HS-27A (cell line): Measurements from ENCODE around the gene TMEM129.

Source experiments
- DNase-seq: peaks from one replicate; pipeline ENCODE4 v3.0.0-alpha.2; 2012; ENCODE audit warnings: low read depth, missing footprints

The TMEM129 gene

DNA sequence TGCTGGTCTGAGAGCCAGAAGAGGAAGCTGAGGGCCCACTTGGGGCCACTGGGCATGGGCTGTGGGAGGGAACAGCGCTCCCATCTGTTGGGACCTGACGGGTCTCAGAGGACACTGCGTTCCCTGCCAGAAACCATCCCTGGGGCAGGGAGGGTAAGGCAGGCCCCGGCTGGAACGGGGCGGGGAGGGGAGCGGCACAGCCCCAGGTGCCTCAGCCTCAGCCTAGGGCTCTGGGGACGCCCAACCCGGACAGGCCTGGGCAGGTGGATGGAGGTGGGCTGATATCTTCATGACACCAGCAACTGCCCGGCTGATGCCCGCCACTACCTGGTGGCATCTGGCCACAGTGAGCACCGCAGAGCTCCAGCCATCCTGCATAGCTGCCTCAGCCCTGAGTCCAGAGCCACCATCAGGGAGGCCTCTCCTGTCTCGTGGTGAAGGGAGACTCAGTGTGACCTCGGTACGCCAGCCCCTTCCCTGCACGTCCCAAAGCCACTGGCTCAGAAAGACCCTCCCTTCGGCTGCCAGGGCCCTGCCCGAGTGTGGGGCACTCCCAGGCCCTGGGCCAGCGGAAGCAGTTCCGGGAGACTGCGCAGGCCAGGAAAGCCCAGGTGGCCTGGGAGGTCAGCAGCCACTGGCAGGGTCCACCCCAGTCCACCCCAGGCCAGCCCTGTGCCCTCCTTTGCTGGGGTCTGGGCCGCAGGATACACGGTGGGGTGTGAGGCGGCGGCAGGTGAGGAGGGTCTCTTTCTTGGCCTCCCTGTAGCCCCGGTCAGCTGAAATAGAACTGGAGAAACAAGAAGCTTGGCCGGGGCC, 37.4 kb upstream of the TMEM129 start:
- DNase-seq: no peak

- DNase-seq: no peak
Observed at GRCh38 chr4:1757836-1758235, 36.7 kb upstream of the TMEM129 start.

- DNase-seq: no peak
Observed at GRCh38 chr4:1756893-1757779, 36.0 kb upstream of the TMEM129 start.

GRCh38 chr4:1756079-1756478, 35.0 kb upstream of the TMEM129 start:
- DNase-seq: no peak

GRCh38 chr4:1755297-1755696, 34.2 kb upstream of the TMEM129 start:
- DNase-seq: no peak

GRCh38 chr4:1754336-1754735, 33.2 kb upstream of the TMEM129 start:
- no peak for DNase-seq

DNA sequence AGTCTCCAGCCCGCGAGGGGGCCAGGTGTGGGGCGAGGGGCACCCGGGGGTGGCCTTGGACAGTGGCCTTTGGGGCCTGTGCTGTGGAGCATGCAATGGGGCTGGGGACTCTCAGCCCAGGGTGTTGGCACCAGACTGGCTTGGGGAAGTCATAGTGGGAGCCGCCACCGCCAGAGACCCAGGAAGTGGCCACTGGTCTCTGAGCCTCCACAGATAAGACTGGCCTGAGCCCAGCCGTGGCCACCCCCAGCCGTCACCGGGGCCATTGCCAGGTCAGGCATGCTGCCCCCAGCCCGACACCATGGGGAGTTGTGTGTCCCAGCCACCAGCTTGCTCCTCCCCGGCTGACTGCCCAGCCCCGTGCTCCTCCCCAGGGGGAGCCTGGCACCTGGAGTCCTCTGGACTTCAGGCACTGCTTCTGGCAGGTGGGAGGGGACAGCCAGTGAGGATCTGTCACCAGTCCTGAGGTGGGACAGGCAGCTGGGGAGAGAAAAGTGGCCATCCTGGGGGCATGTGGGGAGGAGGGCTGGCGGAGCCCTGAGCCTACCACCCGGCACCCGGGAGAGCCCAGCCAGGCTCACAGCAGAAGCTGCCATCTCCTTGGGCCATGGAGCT, 32.7 kb upstream of the TMEM129 start:
- DNase-seq: no peak

GRCh38 chr4:1753294-1753696, 32.2 kb upstream of the TMEM129 start:
- DNase-seq: no peak

DNA sequence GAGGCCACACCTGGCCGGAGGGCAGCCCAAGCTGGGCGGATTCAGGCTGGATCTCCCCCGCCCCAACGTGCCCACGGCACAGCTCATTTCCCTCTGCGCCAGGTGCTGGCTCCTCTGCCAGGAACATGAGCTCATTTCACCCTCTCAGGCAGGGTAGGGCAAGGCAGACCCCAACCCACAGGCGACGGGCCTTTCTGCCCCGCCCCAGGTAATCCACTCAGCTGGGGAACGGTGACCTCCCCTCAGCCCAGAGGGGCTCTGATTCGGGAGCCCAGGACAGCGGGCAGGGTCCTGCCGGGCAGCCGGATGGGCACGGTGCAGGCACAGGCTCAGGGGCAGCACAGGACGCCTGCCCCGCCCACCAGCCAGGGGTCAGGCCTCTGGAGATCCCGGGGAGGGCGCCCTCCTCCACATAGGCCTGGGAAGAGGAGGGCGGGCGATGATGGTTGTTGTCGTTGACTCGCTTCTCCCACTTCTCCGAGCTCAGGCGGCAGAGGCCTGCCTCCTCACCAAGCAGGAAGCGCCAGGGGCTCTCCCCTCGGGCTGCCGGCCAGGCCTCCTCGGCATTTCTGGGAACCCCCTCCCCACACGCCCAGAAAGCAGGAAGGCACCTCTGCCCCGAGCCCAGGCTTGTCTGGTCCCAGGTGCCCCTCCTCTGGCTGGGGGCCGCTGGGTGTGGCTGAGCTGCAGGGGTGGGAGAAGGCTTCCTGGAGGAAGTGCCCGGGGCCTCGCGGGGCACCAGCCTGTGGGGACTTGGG, 31.3 kb upstream of the TMEM129 start:
- no peak for DNase-seq

DNA sequence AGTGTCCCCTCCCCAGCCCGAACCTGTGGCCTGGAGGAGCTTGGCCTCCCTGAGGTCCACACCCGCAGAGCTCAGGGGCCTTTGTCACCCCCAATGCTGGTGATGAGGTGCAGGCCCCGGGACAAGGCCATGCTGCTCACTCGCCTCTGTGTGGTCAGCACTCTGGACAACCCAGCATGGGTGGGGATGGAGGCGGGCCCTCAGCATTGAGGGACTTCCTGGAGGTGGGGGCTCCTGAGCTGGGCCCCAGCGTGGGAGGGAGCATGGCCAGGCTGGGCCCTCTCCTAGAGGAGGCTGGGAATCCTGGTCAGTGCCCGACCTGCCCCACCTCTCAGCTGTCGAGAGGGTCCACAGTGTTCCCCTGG, 30.8 kb upstream of the TMEM129 start:
- DNase-seq: no peak

- DNase-seq: no peak
Observed at GRCh38 chr4:1751155-1751918, 30.2 kb upstream of the TMEM129 start.

GRCh38 chr4:1750381-1751154, 29.4 kb upstream of the TMEM129 start:
- no peak for DNase-seq

DNA sequence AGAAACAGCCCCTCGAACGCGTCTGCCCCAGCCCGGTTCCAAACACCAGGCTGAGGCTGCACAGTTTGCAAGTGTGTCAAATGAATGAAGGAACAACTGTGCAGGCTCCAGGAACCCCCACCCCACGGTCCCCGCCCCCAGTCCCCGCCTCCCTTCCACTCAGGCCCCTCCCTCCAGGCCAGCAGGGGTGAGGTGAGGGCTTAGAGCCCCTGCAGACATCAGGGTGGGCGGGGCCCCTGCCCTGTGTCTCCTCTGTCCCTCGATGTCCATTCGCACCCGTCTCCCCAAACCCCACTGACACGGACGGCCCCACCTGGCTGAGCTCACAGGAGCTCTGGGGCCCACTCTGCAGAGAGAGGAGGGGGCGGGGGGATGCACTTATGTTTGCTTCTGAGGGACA, 28.7 kb upstream of the TMEM129 start:
- no peak for DNase-seq

DNA sequence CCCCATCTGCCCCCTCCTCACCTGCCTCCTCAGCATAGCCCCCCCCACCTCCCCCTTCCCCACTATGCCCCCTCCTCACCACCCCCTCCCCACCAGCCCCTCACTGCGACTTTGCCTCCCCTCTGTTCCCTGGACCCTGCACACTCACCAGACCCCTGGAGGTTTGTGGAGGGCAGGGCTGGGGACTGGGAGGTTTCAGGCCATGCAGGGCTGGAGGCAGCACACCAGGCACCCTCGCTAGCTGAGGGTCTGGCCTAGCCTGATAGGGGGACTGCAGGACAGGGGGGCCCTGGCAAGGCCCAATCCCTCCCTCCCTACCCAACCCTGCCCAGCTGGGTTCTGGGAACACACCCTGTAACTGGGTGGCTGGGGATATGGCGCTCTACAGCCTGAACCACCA, 28.2 kb upstream of the TMEM129 start:
- no peak for DNase-seq

DNA sequence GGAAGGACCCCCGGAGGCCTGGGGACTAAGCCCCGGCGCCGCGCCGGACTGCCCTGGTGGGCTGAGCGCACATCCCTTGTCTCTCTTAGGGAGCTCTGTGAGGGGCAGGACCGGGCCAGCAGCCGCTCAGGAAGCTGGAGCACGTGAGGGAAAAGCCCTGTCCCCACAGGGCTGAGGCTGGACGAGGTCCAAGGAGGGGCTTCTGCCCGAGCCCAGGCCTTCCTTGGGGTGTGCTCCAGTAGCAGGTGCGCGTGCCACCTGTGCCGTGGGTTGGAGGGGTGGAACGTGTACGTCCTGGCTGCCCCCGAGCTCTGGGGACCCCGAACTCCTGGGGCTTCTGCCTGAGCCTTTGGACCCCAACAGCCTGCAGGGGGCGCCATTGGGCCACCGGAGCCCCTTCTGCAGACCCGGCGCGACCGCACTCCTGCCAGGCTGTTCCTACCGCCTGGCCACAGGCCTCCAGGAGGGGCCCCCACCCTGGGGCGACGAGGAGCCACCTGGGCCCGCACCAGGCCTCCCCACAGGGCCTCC, 27.4 kb upstream of the TMEM129 start:
- no peak for DNase-seq

GRCh38 chr4:1747603-1747967, 26.5 kb upstream of the TMEM129 start:
- DNase-seq: no peak

DNA sequence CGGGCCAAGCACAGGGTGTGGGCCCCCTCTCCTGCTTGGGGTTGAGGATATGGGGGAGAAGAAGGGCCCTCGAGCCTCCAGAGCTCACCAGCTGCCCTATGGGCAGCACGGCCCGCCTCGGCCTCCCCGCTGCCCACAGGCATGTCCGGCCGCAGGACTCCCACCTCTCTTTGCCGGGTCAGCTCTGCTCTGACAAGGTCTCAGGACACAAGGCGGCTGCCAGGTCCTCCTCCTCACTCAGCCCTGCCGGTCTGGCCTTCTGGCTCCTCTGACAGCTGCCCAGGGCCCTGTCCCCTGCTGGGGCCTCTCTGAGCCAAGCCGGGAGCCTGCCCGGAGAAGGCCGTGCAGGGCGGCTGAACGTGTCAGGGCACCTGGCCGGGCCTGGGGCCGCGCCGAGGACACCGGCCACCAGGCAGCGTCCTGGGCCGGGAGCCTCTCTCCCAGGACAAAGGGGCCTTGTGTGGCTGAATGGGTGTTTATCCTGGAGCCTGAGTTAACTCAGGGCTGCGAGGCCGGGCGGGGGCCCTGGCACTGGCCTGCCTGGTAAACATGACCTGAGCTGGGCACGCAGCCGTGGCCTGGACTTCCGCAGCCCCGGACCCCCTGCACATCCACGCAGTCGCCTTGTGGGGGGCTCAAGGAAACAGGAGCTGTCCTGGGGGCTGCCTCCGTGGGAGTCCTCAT, 25.9 kb upstream of the TMEM129 start:
- no peak for DNase-seq

GRCh38 chr4:1746265-1746691, 25.2 kb upstream of the TMEM129 start:
- no peak for DNase-seq

GRCh38 chr4:1745697-1746096, 24.6 kb upstream of the TMEM129 start:
- DNase-seq: no peak

- DNase-seq: no peak
Observed at GRCh38 chr4:1745165-1745564, 24.0 kb upstream of the TMEM129 start.
